ENCODE results near the gene H6PD.

Gene H6PD

DNA sequence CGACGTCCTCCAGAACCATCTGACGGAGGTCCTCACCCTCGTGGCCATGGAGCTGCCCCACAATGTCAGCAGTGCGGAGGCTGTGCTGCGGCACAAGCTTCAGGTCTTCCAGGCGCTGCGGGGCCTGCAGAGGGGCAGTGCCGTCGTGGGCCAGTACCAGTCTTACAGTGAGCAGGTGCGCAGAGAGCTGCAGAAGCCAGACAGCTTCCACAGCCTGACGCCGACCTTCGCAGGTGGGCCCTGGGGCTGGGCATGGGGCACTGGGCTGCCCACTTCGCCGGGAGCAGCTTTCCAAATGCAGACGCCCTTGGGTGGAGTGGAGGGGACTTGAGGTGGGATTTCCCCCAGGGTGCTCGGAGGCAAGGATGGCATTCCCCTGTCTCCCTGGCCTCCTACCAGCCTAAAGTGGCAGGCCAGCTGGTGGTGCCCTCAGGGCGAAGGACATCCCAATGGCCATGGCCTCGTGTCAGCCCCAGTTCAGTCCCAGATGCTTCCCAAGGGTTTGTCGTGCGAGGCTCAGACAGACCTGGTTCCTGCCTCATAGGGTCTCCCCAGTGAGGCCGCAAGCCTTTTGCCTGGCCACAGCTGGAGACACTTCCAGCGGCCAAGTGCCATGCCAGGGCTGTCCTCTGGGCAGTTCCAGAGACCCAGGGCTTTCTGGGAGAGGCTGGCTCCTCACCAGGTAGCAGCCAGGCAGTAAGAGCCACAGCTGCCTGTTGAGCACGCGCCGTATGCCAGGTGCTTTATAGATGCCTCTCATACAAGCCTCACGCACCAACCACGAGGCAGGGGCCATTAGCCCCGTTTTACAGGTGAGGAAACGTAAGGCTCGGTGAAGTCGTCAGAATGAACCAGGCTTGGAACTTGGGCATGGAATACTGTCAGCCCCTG lies 27.8 kb downstream of the H6PD start:
- 98% methylated on average over 33 of the region's 33 CpGs for WGBS (ENCODE audit: insufficient coverage)
- CTCF ChIA-PET = interaction anchor here (0.7 to 1.2 kb wide), 3 partner anchors 9 to 193 kb away, joined by 3 to 6 read pairs (median 3); no protein-coding TSS in a partner anchor

DNA sequence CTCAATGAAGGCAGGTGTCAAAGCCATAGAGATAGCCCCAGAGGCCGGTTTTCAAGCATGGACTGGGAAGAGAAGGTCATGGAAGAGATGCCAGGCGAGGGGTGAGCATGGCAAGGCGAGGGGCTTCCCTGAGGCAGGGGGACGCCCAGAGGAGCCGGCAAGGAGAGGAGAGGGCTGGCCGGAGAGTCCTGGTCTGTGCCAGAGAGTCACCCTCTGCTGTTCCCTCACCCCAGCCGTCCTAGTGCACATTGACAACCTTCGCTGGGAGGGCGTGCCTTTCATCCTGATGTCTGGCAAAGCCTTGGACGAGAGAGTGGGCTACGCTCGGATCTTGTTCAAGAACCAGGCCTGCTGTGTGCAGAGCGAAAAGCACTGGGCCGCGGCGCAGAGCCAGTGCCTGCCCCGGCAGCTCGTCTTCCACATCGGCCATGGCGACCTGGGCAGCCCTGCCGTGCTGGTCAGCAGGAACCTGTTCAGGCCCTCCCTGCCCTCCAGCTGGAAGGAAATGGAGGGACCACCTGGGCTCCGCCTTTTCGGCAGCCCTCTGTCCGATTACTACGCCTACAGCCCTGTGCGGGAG lies 28.8 kb downstream of the H6PD start:
- H3K27me3 ChIP-seq (replicated peaks in 2 of 5; ENCODE audit: control insufficient read depth in 4 of 5, insufficient read depth in 5 of 5, low read length in 4 of 5) = no peaks in the 10 kb centered on the region
- no peak overlapping the region for H3K27ac ChIP-seq (ENCODE audit: insufficient read depth in 1 of 2, low read depth in 1 of 2, low read length in 2 of 2, poor library complexity in 1 of 2, severe bottlenecking in 2 of 2)
- no peak overlapping the region for H3K4me3 ChIP-seq (ENCODE audit: control insufficient read depth in 1 of 7, extremely low read depth in 1 of 7, insufficient read depth in 4 of 7, low read depth in 2 of 7, low read length in 6 of 7)
- 98% methylated on average over 25 of the region's 26 CpGs for WGBS (ENCODE audit: insufficient coverage)
- H3K4me1 ChIP-seq (ENCODE audit: control extremely low read depth in 1 of 4, control insufficient read depth in 4 of 4, insufficient read depth in 4 of 4, low read length in 3 of 4) = peaks cover 2 to 11% (median 7%) of the 10 kb centered on the region in 4 experiments
- ChIA-PET CTCF (interaction anchor here (1.2 to 1.5 kb wide), 2 partner anchors 9 kb away, joined by 3 read pairs; no protein-coding TSS in a partner anchor), POLR2A (no interaction called here)
- DNase-seq = no peak
- H3K9me3 ChIP-seq (ENCODE audit: control extremely low read depth in 1 of 5, control insufficient read depth in 4 of 5, insufficient read depth in 2 of 5, low read depth in 1 of 5, low read length in 4 of 5) = no peaks in the 10 kb centered on the region
- H3K36me3 ChIP-seq (ENCODE audit: control insufficient read depth in 4 of 4, insufficient read depth in 4 of 4, low read length in 3 of 4) = peaks cover 0 to 30% (median 4%) of the 10 kb centered on the region in 4 experiments

More for the DNA sequence above, 27.8 kb downstream of the H6PD start:
- H3K36me3 ChIP-seq (ENCODE audit: control insufficient read depth in 4 of 4, insufficient read depth in 4 of 4, low read length in 3 of 4) = peaks cover 0 to 35% (median 3%) of the 10 kb centered on the region in 4 experiments
- DNase-seq = no peak
- peaks cover 2 to 11% (median 7%) of the 10 kb centered on the region in 4 experiments for H3K4me1 ChIP-seq (ENCODE audit: control extremely low read depth in 1 of 4, control insufficient read depth in 4 of 4, insufficient read depth in 4 of 4, low read length in 3 of 4)
- no peaks in the 10 kb centered on the region for H3K9me3 ChIP-seq (ENCODE audit: control extremely low read depth in 1 of 5, control insufficient read depth in 4 of 5, insufficient read depth in 2 of 5, low read depth in 1 of 5, low read length in 4 of 5)
- H3K4me3 ChIP-seq (ENCODE audit: control insufficient read depth in 1 of 7, extremely low read depth in 1 of 7, insufficient read depth in 4 of 7, low read depth in 2 of 7, low read length in 6 of 7) = no peak overlapping the region
- no peaks in the 10 kb centered on the region for H3K27me3 ChIP-seq (replicated peaks in 2 of 5; ENCODE audit: control insufficient read depth in 4 of 5, insufficient read depth in 5 of 5, low read length in 4 of 5)
- POLR2A ChIA-PET = no interaction called here
- no peak overlapping the region for H3K27ac ChIP-seq (ENCODE audit: insufficient read depth in 1 of 2, low read depth in 1 of 2, low read length in 2 of 2, poor library complexity in 1 of 2, severe bottlenecking in 2 of 2)

DNA sequence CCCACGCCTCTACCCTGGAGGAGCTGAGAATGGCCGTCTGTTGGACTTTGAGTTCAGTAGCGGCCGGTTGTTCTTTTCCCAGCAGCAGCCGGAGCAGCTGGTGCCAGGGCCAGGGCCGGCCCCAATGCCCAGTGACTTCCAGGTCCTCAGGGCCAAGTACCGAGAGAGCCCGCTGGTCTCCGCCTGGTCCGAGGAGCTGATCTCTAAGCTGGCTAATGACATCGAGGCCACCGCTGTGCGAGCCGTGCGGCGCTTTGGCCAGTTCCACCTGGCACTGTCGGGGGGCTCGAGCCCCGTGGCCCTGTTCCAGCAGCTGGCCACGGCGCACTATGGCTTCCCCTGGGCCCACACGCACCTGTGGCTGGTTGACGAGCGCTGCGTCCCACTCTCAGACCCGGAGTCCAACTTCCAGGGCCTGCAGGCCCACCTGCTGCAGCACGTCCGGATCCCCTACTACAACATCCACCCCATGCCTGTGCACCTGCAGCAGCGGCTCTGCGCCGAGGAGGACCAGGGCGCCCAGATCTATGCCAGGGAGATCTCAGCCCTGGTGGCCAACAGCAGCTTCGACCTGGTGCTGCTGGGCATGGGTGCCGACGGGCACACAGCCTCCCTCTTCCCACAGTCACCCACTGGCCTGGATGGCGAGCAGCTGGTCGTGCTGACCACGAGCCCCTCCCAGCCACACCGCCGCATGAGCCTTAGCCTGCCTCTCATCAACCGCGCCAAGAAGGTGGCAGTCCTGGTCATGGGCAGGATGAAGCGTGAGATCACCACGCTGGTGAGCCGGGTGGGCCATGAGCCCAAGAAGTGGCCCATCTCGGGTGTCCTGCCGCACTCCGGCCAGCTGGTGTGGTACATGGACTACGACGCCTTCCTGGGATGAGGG lies 29.7 kb downstream of the H6PD start:
- Histone ChIP-seq H3K27ac (ENCODE audit: insufficient read depth in 1 of 2, low read depth in 1 of 2, low read length in 2 of 2, poor library complexity in 1 of 2, severe bottlenecking in 2 of 2) (no peak overlapping the region), H3K4me1 (ENCODE audit: control extremely low read depth in 1 of 4, control insufficient read depth in 4 of 4, insufficient read depth in 4 of 4, low read length in 3 of 4) (peaks cover 2 to 11% (median 7%) of the 10 kb centered on the region in 4 experiments), H3K27me3 (replicated peaks in 2 of 5; ENCODE audit: control insufficient read depth in 4 of 5, insufficient read depth in 5 of 5, low read length in 4 of 5) (no peaks in the 10 kb centered on the region), H3K36me3 (ENCODE audit: control insufficient read depth in 4 of 4, insufficient read depth in 4 of 4, low read length in 3 of 4) (peaks cover 0 to 33% (median 6%) of the 10 kb centered on the region in 4 experiments), H3K9me3 (ENCODE audit: control extremely low read depth in 1 of 5, control insufficient read depth in 4 of 5, insufficient read depth in 2 of 5, low read depth in 1 of 5, low read length in 4 of 5) (no peaks in the 10 kb centered on the region), H3K4me3 (ENCODE audit: control insufficient read depth in 1 of 7, extremely low read depth in 1 of 7, insufficient read depth in 4 of 7, low read depth in 2 of 7, low read length in 6 of 7) (no peak overlapping the region)
- ChIA-PET POLR2A (interaction anchor here (0.7 kb wide), 1 partner anchor 12 kb away, joined by 3 read pairs; no protein-coding TSS in a partner anchor), CTCF (interaction anchor here (0.8 to 1.5 kb wide), 3 partner anchors 8 to 20 kb away, joined by 3 read pairs; no protein-coding TSS in a partner anchor)
- WGBS (ENCODE audit: insufficient coverage) = 98% methylated on average over 45 of the region's 50 CpGs
- no peak for DNase-seq

DNA sequence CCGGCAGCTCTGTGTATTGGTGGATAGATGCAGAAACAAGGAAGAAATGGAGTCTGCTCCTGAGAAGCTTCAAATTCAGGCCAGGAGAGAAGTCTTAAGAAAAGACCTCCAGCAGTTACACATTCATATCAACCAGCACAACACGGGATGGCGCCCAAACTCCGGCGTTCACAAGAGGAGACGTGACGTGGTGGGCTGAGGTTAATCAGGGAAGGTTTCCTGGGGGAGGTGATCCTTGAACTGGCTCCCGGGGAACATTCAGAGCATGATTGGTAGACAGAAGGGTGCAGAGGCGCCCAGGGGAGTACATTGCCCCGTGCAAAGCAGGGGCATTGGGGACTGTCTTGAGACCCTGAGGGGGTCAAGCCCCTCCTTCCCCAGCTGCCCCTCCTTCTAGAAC lies 30.5 kb downstream of the H6PD start:
- 94% methylated on average over 9 of the region's 10 CpGs for whole genome bisulfite sequencing (ENCODE audit: insufficient coverage)
- H3K4me3 ChIP-seq (ENCODE audit: control insufficient read depth in 1 of 7, extremely low read depth in 1 of 7, insufficient read depth in 4 of 7, low read depth in 2 of 7, low read length in 6 of 7) = no peak overlapping the region
- no peak overlapping the region for H3K27ac ChIP-seq (ENCODE audit: insufficient read depth in 1 of 2, low read depth in 1 of 2, low read length in 2 of 2, poor library complexity in 1 of 2, severe bottlenecking in 2 of 2)
- no peak for DNase-seq
- ChIA-PET POLR2A (no interaction called here), CTCF (interaction anchor here (0.8 to 1.4 kb wide), 4 partner anchors 19 to 192 kb away, joined by 3 to 4 read pairs (median 4); no protein-coding TSS in a partner anchor)
- peaks cover 2 to 11% (median 7%) of the 10 kb centered on the region in 4 experiments for H3K4me1 ChIP-seq (ENCODE audit: control extremely low read depth in 1 of 4, control insufficient read depth in 4 of 4, insufficient read depth in 4 of 4, low read length in 3 of 4)
- H3K27me3 ChIP-seq (replicated peaks in 2 of 5; ENCODE audit: control insufficient read depth in 4 of 5, insufficient read depth in 5 of 5, low read length in 4 of 5) = no peaks in the 10 kb centered on the region
- no peaks in the 10 kb centered on the region for H3K9me3 ChIP-seq (ENCODE audit: control extremely low read depth in 1 of 5, control insufficient read depth in 4 of 5, insufficient read depth in 2 of 5, low read depth in 1 of 5, low read length in 4 of 5)
- peaks cover 0 to 36% (median 7%) of the 10 kb centered on the region in 4 experiments for H3K36me3 ChIP-seq (ENCODE audit: control insufficient read depth in 4 of 4, insufficient read depth in 4 of 4, low read length in 3 of 4)

GRCh38 chr1:9265968-9266367 lies 31.4 kb downstream of the H6PD start:
- H3K27me3 ChIP-seq (replicated peaks in 2 of 5; ENCODE audit: control insufficient read depth in 4 of 5, insufficient read depth in 5 of 5, low read length in 4 of 5) = peaks cover 0 to 3% (median 0%) of the 10 kb centered on the region in 5 experiments
- ChIA-PET CTCF (interaction anchor here (1.1 to 1.4 kb wide), 4 partner anchors 23 to 225 kb away, joined by 3 to 4 read pairs (median 4); no protein-coding TSS in a partner anchor), POLR2A (no interaction called here)
- H3K4me1 ChIP-seq (ENCODE audit: control extremely low read depth in 1 of 4, control insufficient read depth in 4 of 4, insufficient read depth in 4 of 4, low read length in 3 of 4) = peaks cover 0 to 11% (median 3%) of the 10 kb centered on the region in 4 experiments
- 84% methylated on average over 9 of the region's 12 CpGs for WGBS (ENCODE audit: insufficient coverage)
- peaks cover 0 to 36% (median 6%) of the 10 kb centered on the region in 4 experiments for H3K36me3 ChIP-seq (ENCODE audit: control insufficient read depth in 4 of 4, insufficient read depth in 4 of 4, low read length in 3 of 4)
- H3K4me3 ChIP-seq (ENCODE audit: control insufficient read depth in 1 of 7, extremely low read depth in 1 of 7, insufficient read depth in 4 of 7, low read depth in 2 of 7, low read length in 6 of 7) = no peak overlapping the region
- H3K9me3 ChIP-seq (ENCODE audit: control extremely low read depth in 1 of 5, control insufficient read depth in 4 of 5, insufficient read depth in 2 of 5, low read depth in 1 of 5, low read length in 4 of 5) = no peaks in the 10 kb centered on the region
- DNase-seq = no peak
- H3K27ac ChIP-seq (ENCODE audit: insufficient read depth in 1 of 2, low read depth in 1 of 2, low read length in 2 of 2, poor library complexity in 1 of 2, severe bottlenecking in 2 of 2) = no peak overlapping the region

GRCh38 chr1:9267352-9267686 lies 32.7 kb downstream of the H6PD start:
- ChIA-PET CTCF (interaction anchor here (0.7 to 4.1 kb wide), 15 partner anchors 10 to 309 kb away, joined by 3 to 29 read pairs (median 3); no protein-coding TSS in a partner anchor), POLR2A (no interaction called here)
- DNase-seq = no peak
- H3K9me3 ChIP-seq (ENCODE audit: control extremely low read depth in 1 of 5, control insufficient read depth in 4 of 5, insufficient read depth in 2 of 5, low read depth in 1 of 5, low read length in 4 of 5) = no peaks in the 10 kb centered on the region
- peaks cover 0 to 11% (median under 1%) of the 10 kb centered on the region in 4 experiments for H3K4me1 ChIP-seq (ENCODE audit: control extremely low read depth in 1 of 4, control insufficient read depth in 4 of 4, insufficient read depth in 4 of 4, low read length in 3 of 4)
- no peak overlapping the region for H3K27ac ChIP-seq (ENCODE audit: insufficient read depth in 1 of 2, low read depth in 1 of 2, low read length in 2 of 2, poor library complexity in 1 of 2, severe bottlenecking in 2 of 2)
- WGBS (ENCODE audit: insufficient coverage) = 67% methylated on average over 2 of the region's 7 CpGs
- H3K36me3 ChIP-seq (ENCODE audit: control insufficient read depth in 4 of 4, insufficient read depth in 4 of 4, low read length in 3 of 4) = peaks cover 0 to 31% (median 5%) of the 10 kb centered on the region in 4 experiments
- H3K4me3 ChIP-seq (ENCODE audit: control insufficient read depth in 1 of 7, extremely low read depth in 1 of 7, insufficient read depth in 4 of 7, low read depth in 2 of 7, low read length in 6 of 7) = no peak overlapping the region
- H3K27me3 ChIP-seq (replicated peaks in 2 of 5; ENCODE audit: control insufficient read depth in 4 of 5, insufficient read depth in 5 of 5, low read length in 4 of 5) = peaks cover 0 to 3% (median 0%) of the 10 kb centered on the region in 5 experiments
